GM19035 (cell line): Measurements from ENCODE around the gene AEBP2.

ENCODE experiments used
- ATAC-seq: cut with Tn5 transposase; IDR thresholded peaks from one replicate; pipeline ENCODE4 v1.9.1; 2021; ENCODE audit not compliant: unreplicated experiment

The AEBP2 gene

GRCh38 chr12:19550626-19551025 lies 111.3 kb downstream of the AEBP2 start:
- ATAC-seq, result no peak

GRCh38 chr12:19552441-19553097 lies 113.3 kb downstream of the AEBP2 start:
- peak; percentile 70 for ATAC-seq

- no peak for ATAC-seq
Observed at GRCh38 chr12:19553175-19553574, 113.9 kb downstream of the AEBP2 start.

DNA sequence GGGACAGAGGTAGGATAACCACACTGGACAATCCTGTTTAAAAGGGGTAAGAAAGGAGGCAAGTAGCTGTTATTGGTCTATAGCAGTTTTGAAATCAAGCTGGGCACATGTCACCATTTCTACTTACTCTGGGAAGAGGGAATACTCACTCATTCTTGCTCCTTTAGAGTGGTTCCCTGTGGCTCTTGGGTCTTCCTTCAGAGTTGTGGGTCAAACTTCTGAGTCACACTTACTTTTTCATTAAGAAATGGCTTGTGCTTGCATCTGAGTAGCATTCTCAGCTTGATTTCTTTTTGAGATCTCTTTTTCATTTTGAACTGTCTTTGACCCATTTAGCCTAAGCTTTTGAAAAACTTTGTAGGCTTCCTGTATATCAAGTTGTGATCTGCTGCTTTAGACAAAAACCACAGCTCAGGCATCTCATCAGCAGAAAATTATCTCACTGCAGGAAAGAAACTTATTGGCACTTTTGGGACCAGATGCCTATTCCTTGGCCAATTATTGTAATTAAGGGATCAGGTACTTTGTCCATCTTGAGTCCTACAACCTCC lies 122.2 kb downstream of the AEBP2 start:
- ATAC-seq, result no peak
